ENCODE results near the gene SLC16A5.
A peak's percentile ranks its signal among the peaks of the same experiment; 100 is the strongest.

Gene SLC16A5

GRCh38 chr17:75091855-75092327 lies 4.1 kb downstream of the SLC16A5 start:
- CTCF ChIA-PET: interaction anchor here (1.7 kb wide), 2 partner anchors 13 to 32 kb away, joined by 3 to 4 read pairs; no protein-coding TSS in a partner anchor
- H3K4me1 ChIP-seq (ENCODE audit: control extremely low read depth in 1 of 4, control insufficient read depth in 4 of 4, insufficient read depth in 4 of 4, low read length in 3 of 4): peaks cover 0 to 69% (median 37%) of the 10 kb centered on the region in 4 experiments

GRCh38 chr17:75093548-75094158 lies 5.9 kb downstream of the SLC16A5 start:
- no peaks in the 10 kb centered on the region for H3K9me3 ChIP-seq (ENCODE audit: control extremely low read depth in 1 of 5, control insufficient read depth in 4 of 5, insufficient read depth in 2 of 5, low read depth in 1 of 5, low read length in 4 of 5)
- 92% methylated on average over 16 of the region's 18 CpGs for WGBS (ENCODE audit: insufficient coverage)
- H3K4me3 ChIP-seq (ENCODE audit: control insufficient read depth in 1 of 7, extremely low read depth in 1 of 7, insufficient read depth in 4 of 7, low read depth in 2 of 7, low read length in 6 of 7): no peak overlapping the region
- H3K36me3 ChIP-seq (ENCODE audit: control insufficient read depth in 4 of 4, insufficient read depth in 4 of 4, low read length in 3 of 4): peaks cover 0 to 22% (median 5%) of the 10 kb centered on the region in 4 experiments
- peaks cover 0 to 59% (median 28%) of the 10 kb centered on the region in 4 experiments for H3K4me1 ChIP-seq (ENCODE audit: control extremely low read depth in 1 of 4, control insufficient read depth in 4 of 4, insufficient read depth in 4 of 4, low read length in 3 of 4)
- no peak overlapping the region for H3K27ac ChIP-seq (ENCODE audit: insufficient read depth in 1 of 2, low read depth in 1 of 2, low read length in 2 of 2, poor library complexity in 1 of 2, severe bottlenecking in 2 of 2)
- ChIA-PET POLR2A (interaction anchor here (0.6 kb wide), 2 partner anchors 49 to 77 kb away, joined by 3 read pairs; no protein-coding TSS in a partner anchor), CTCF (interaction anchor here (0.7 to 3.7 kb wide), 5 partner anchors 15 to 38 kb away, joined by 3 to 14 read pairs (median 4); partner anchors contain the start of gene NT5C)
- H3K27me3 ChIP-seq (replicated peaks in 2 of 5; ENCODE audit: control insufficient read depth in 4 of 5, insufficient read depth in 5 of 5, low read length in 4 of 5): no peaks in the 10 kb centered on the region
- no peak for DNase-seq

More at GRCh38 chr17:75091855-75092327, 4.1 kb downstream of the SLC16A5 start:
- no peak for DNase-seq
- Histone ChIP-seq H3K9me3 (ENCODE audit: control extremely low read depth in 1 of 5, control insufficient read depth in 4 of 5, insufficient read depth in 2 of 5, low read depth in 1 of 5, low read length in 4 of 5) (no peaks in the 10 kb centered on the region), H3K27ac (ENCODE audit: insufficient read depth in 1 of 2, low read depth in 1 of 2, low read length in 2 of 2, poor library complexity in 1 of 2, severe bottlenecking in 2 of 2) (no peak overlapping the region), H3K4me3 (ENCODE audit: control insufficient read depth in 1 of 7, extremely low read depth in 1 of 7, insufficient read depth in 4 of 7, low read depth in 2 of 7, low read length in 6 of 7) (no peak overlapping the region), H3K27me3 (replicated peaks in 2 of 5; ENCODE audit: control insufficient read depth in 4 of 5, insufficient read depth in 5 of 5, low read length in 4 of 5) (no peaks in the 10 kb centered on the region), H3K36me3 (ENCODE audit: control insufficient read depth in 4 of 4, insufficient read depth in 4 of 4, low read length in 3 of 4) (peaks cover 0 to 11% (median 2%) of the 10 kb centered on the region in 4 experiments)
- POLR2A ChIA-PET: no interaction called here
- 85% methylated on average over 5 of the region's 10 CpGs for WGBS (ENCODE audit: insufficient coverage)

GRCh38 chr17:75094871-75095399 lies 7.2 kb downstream of the SLC16A5 start:
- WGBS (ENCODE audit: insufficient coverage): 82% methylated on average over 7 of the region's 16 CpGs
- no peak for DNase-seq
- ChIA-PET POLR2A (no interaction called here), CTCF (interaction anchor here (0.5 to 3.7 kb wide), 7 partner anchors 16 to 36 kb away, joined by 3 to 14 read pairs (median 4); no protein-coding TSS in a partner anchor)
- Histone ChIP-seq H3K9me3 (ENCODE audit: control extremely low read depth in 1 of 5, control insufficient read depth in 4 of 5, insufficient read depth in 2 of 5, low read depth in 1 of 5, low read length in 4 of 5) (no peaks in the 10 kb centered on the region), H3K27me3 (replicated peaks in 2 of 5; ENCODE audit: control insufficient read depth in 4 of 5, insufficient read depth in 5 of 5, low read length in 4 of 5) (no peaks in the 10 kb centered on the region), H3K27ac (ENCODE audit: insufficient read depth in 1 of 2, low read depth in 1 of 2, low read length in 2 of 2, poor library complexity in 1 of 2, severe bottlenecking in 2 of 2) (no peak overlapping the region), H3K36me3 (ENCODE audit: control insufficient read depth in 4 of 4, insufficient read depth in 4 of 4, low read length in 3 of 4) (peaks cover 0 to 32% (median 15%) of the 10 kb centered on the region in 4 experiments), H3K4me1 (ENCODE audit: control extremely low read depth in 1 of 4, control insufficient read depth in 4 of 4, insufficient read depth in 4 of 4, low read length in 3 of 4) (peaks cover 0 to 47% (median 20%) of the 10 kb centered on the region in 4 experiments), H3K4me3 (ENCODE audit: control insufficient read depth in 1 of 7, extremely low read depth in 1 of 7, insufficient read depth in 4 of 7, low read depth in 2 of 7, low read length in 6 of 7) (no peak overlapping the region)

- peak; percentile 78 to 95 (median 95) for DNase-seq
- H3K9me3 ChIP-seq (ENCODE audit: control extremely low read depth in 1 of 5, control insufficient read depth in 4 of 5, insufficient read depth in 2 of 5, low read depth in 1 of 5, low read length in 4 of 5): no peaks in the 10 kb centered on the region
- peak overlapping the region in 1 of 2 experiments; percentile 64 for H3K27ac ChIP-seq (ENCODE audit: insufficient read depth in 1 of 2, low read depth in 1 of 2, low read length in 2 of 2, poor library complexity in 1 of 2, severe bottlenecking in 2 of 2)
- ChIA-PET POLR2A (interaction anchor here (0.9 to 1.1 kb wide), 2 partner anchors 8 to 9 kb away, joined by 3 to 5 read pairs; partner anchors contain the start of gene SLC16A5), CTCF (interaction anchor here (1.4 to 3.7 kb wide), 5 partner anchors 10 to 35 kb away, joined by 3 to 15 read pairs (median 7); no protein-coding TSS in a partner anchor)
- H3K27me3 ChIP-seq (replicated peaks in 2 of 5; ENCODE audit: control insufficient read depth in 4 of 5, insufficient read depth in 5 of 5, low read length in 4 of 5): no peaks in the 10 kb centered on the region
- WGBS (ENCODE audit: insufficient coverage): 3% methylated on average over 6 of the region's 14 CpGs
- H3K4me3 ChIP-seq (ENCODE audit: control insufficient read depth in 1 of 7, extremely low read depth in 1 of 7, insufficient read depth in 4 of 7, low read depth in 2 of 7, low read length in 6 of 7): peak overlapping the region in 2 of 7 experiments; percentile 26 to 50
- peaks cover 0 to 41% (median 18%) of the 10 kb centered on the region in 4 experiments for H3K4me1 ChIP-seq (ENCODE audit: control extremely low read depth in 1 of 4, control insufficient read depth in 4 of 4, insufficient read depth in 4 of 4, low read length in 3 of 4)
- peaks cover 2 to 40% (median 20%) of the 10 kb centered on the region in 4 experiments for H3K36me3 ChIP-seq (ENCODE audit: control insufficient read depth in 4 of 4, insufficient read depth in 4 of 4, low read length in 3 of 4)
These were observed 8.4 kb downstream of the SLC16A5 start for GRCh38 chr17:75096082-75096625.

- CTCF ChIA-PET: interaction anchor here (3.0 kb wide), 1 partner anchor 8 kb away, joined by 15 read pairs; no protein-coding TSS in a partner anchor
- Histone ChIP-seq H3K4me3 (ENCODE audit: control insufficient read depth in 1 of 7, extremely low read depth in 1 of 7, insufficient read depth in 4 of 7, low read depth in 2 of 7, low read length in 6 of 7) (no peak overlapping the region), H3K27me3 (replicated peaks in 2 of 5; ENCODE audit: control insufficient read depth in 4 of 5, insufficient read depth in 5 of 5, low read length in 4 of 5) (no peaks in the 10 kb centered on the region), H3K36me3 (ENCODE audit: control insufficient read depth in 4 of 4, insufficient read depth in 4 of 4, low read length in 3 of 4) (peaks cover 2 to 40% (median 20%) of the 10 kb centered on the region in 4 experiments), H3K27ac (ENCODE audit: insufficient read depth in 1 of 2, low read depth in 1 of 2, low read length in 2 of 2, poor library complexity in 1 of 2, severe bottlenecking in 2 of 2) (no peak overlapping the region), H3K9me3 (ENCODE audit: control extremely low read depth in 1 of 5, control insufficient read depth in 4 of 5, insufficient read depth in 2 of 5, low read depth in 1 of 5, low read length in 4 of 5) (no peaks in the 10 kb centered on the region), H3K4me1 (ENCODE audit: control extremely low read depth in 1 of 4, control insufficient read depth in 4 of 4, insufficient read depth in 4 of 4, low read length in 3 of 4) (peaks cover 0 to 38% (median 21%) of the 10 kb centered on the region in 4 experiments)
- POLR2A ChIA-PET: interaction anchor here (1.3 kb wide), 1 partner anchor 21 kb away, joined by 3 read pairs; no protein-coding TSS in a partner anchor
- WGBS (ENCODE audit: insufficient coverage): 98% methylated on average over 7 of the region's 7 CpGs
- DNase-seq: no peak
These were observed 10.1 kb downstream of the SLC16A5 start for GRCh38 chr17:75097865-75098264.

GRCh38 chr17:75098861-75099260 lies 11.1 kb downstream of the SLC16A5 start:
- no peak overlapping the region for H3K4me3 ChIP-seq (ENCODE audit: control insufficient read depth in 1 of 7, extremely low read depth in 1 of 7, insufficient read depth in 4 of 7, low read depth in 2 of 7, low read length in 6 of 7)
- WGBS (ENCODE audit: insufficient coverage): 91% methylated on average over 6 of the region's 7 CpGs
- H3K27ac ChIP-seq (ENCODE audit: insufficient read depth in 1 of 2, low read depth in 1 of 2, low read length in 2 of 2, poor library complexity in 1 of 2, severe bottlenecking in 2 of 2): no peak overlapping the region
- peaks cover 0 to 33% (median 21%) of the 10 kb centered on the region in 4 experiments for H3K4me1 ChIP-seq (ENCODE audit: control extremely low read depth in 1 of 4, control insufficient read depth in 4 of 4, insufficient read depth in 4 of 4, low read length in 3 of 4)
- CTCF ChIA-PET: interaction anchor here (0.7 to 1.2 kb wide), 3 partner anchors 10 to 30 kb away, joined by 3 to 4 read pairs (median 3); partner anchors contain the start of gene SLC16A5
- no peaks in the 10 kb centered on the region for H3K27me3 ChIP-seq (replicated peaks in 2 of 5; ENCODE audit: control insufficient read depth in 4 of 5, insufficient read depth in 5 of 5, low read length in 4 of 5)
- peaks cover 2 to 35% (median 20%) of the 10 kb centered on the region in 4 experiments for H3K36me3 ChIP-seq (ENCODE audit: control insufficient read depth in 4 of 4, insufficient read depth in 4 of 4, low read length in 3 of 4)
- H3K9me3 ChIP-seq (ENCODE audit: control extremely low read depth in 1 of 5, control insufficient read depth in 4 of 5, insufficient read depth in 2 of 5, low read depth in 1 of 5, low read length in 4 of 5): no peaks in the 10 kb centered on the region
- DNase-seq: no peak
- POLR2A ChIA-PET: no interaction called here
